Measurements from ENCODE around the gene ROCK2. TPM values are rescaled to one million over a fixed set of nuclear protein-coding genes. Genes with fewer than 3 reads are reported as not detected.
"Not testable (repeated sequence)": the region's sequence is repeated elsewhere in the genome, so short reads cannot be mapped to it uniquely, and the experiment has no call there.

ROCK2 gene
- total RNA-seq, 1 experiment from 2014 or later = 49.4 TPM

DNA sequence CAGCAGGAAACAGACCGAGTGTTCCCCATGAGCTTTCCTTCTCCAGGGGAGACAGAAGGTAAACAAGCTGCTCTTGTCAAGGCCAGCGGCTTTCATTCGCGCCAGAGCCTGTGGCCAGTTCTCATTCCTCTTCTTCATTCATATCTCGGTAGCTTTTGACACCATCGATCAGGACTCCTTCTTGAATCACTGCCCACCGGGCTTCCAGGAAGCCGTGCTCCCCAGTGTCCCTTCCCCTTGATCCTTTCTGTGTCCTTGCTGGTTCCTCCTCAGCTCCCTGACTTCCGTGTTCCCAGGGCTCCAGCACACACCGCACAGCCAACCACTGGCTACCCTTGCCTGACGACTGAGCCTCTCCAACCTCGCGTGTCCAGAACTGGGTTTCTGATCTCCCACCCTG lies 175.1 kb downstream of the ROCK2 start:
- H3K4me1 ChIP-seq (ENCODE audit: insufficient read depth, low read length, poor library complexity, severe bottlenecking) = no peaks in the 10 kb centered on the region
- H3K27me3 ChIP-seq (replicated peaks; ENCODE audit: insufficient read depth, low read depth, low read length, poor library complexity) = no peaks in the 10 kb centered on the region
- TF ChIP-seq EZH2 (IDR thresholded peaks at IDR 0.05; ENCODE audit: borderline replicate concordance, low read depth, low read length, poor library complexity, severe bottlenecking) = no peak
- TF ChIP-seq, protein P1, sequence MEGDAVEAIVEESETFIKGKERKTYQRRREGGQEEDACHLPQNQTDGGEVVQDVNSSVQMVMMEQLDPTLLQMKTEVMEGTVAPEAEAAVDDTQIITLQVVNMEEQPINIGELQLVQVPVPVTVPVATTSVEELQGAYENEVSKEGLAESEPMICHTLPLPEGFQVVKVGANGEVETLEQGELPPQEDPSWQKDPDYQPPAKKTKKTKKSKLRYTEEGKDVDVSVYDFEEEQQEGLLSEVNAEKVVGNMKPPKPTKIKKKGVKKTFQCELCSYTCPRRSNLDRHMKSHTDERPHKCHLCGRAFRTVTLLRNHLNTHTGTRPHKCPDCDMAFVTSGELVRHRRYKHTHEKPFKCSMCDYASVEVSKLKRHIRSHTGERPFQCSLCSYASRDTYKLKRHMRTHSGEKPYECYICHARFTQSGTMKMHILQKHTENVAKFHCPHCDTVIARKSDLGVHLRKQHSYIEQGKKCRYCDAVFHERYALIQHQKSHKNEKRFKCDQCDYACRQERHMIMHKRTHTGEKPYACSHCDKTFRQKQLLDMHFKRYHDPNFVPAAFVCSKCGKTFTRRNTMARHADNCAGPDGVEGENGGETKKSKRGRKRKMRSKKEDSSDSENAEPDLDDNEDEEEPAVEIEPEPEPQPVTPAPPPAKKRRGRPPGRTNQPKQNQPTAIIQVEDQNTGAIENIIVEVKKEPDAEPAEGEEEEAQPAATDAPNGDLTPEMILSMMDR (conservative IDR thresholded peaks at IDR 0.05; ENCODE audit: low read depth, low read length) = no peak
- no peaks in the 10 kb centered on the region for H3K9me3 ChIP-seq (ENCODE audit: low read depth, low read length, poor library complexity, severe bottlenecking)
- no peak overlapping the region for H3K27ac ChIP-seq (ENCODE audit: low read depth, low read length, poor library complexity, severe bottlenecking)
- no TSS peak for BruUV-seq (replicated peaks)
- no peaks in the 10 kb centered on the region for H3K36me3 ChIP-seq (ENCODE audit: insufficient read depth, low read length, poor library complexity, severe bottlenecking)
- no peak overlapping the region for H3K4me3 ChIP-seq (ENCODE audit: low read depth, low read length, poor library complexity, severe bottlenecking)
- POLR2A ChIA-PET (ENCODE audit: low non-redundant PET) = no interaction called here
- intact Hi-C loops (cut with micrococcal nuclease; ENCODE audit: unreplicated experiment) = no loop called here
- no peak for DNase-seq (ENCODE audit: low spot score)
- CTCF ChIA-PET = no interaction called here

- ChIA-PET CTCF (interaction anchor here (0.5 kb wide), 2 partner anchors 13 to 244 kb away, joined by 3 to 8 read pairs; no protein-coding TSS in a partner anchor), POLR2A (ENCODE audit: low non-redundant PET) (no interaction called here)
- Histone ChIP-seq H3K36me3 (ENCODE audit: insufficient read depth, low read length, poor library complexity, severe bottlenecking) (no peaks in the 10 kb centered on the region), H3K27ac (ENCODE audit: low read depth, low read length, poor library complexity, severe bottlenecking) (no peak overlapping the region), H3K27me3 (replicated peaks; ENCODE audit: insufficient read depth, low read depth, low read length, poor library complexity) (no peaks in the 10 kb centered on the region), H3K4me1 (ENCODE audit: insufficient read depth, low read length, poor library complexity, severe bottlenecking) (no peaks in the 10 kb centered on the region), H3K9me3 (ENCODE audit: low read depth, low read length, poor library complexity, severe bottlenecking) (no peaks in the 10 kb centered on the region), H3K4me3 (ENCODE audit: low read depth, low read length, poor library complexity, severe bottlenecking) (no peak overlapping the region)
- DNase-seq (ENCODE audit: low spot score) = no peak
- BruUV-seq (replicated peaks) = no TSS peak
- TF ChIP-seq, protein P1 (conservative IDR thresholded peaks at IDR 0.05; ENCODE audit: low read depth, low read length) = no peak
- TF ChIP-seq EZH2 (IDR thresholded peaks at IDR 0.05; ENCODE audit: borderline replicate concordance, low read depth, low read length, poor library complexity, severe bottlenecking) = no peak
- intact Hi-C loops (cut with micrococcal nuclease; ENCODE audit: unreplicated experiment) = no loop called here
Measured at GRCh38 chr2:11168488-11168887, 175.9 kb downstream of the ROCK2 start.

DNA sequence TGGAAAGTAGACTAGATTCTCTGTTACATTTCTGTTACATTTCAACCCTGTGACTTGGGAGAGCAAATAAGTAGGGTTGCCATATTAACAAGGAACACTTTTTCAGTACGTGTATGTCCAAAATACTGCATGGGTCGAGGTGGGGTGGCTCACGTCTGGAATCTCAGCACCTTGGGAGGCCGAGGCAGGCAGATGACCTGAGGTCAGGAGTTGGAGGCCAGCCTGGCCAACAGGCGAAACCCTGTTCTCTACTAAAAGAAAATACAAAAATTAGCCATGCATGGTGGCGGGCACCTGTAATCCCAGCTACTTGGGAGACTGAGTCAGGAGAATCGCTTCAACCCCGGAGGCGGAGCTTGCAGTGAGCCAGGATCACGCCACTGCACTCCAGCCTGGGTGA lies 178.0 kb downstream of the ROCK2 start:
- Histone ChIP-seq H3K9me3 (ENCODE audit: low read depth, low read length, poor library complexity, severe bottlenecking) (no peaks in the 10 kb centered on the region), H3K27ac (ENCODE audit: low read depth, low read length, poor library complexity, severe bottlenecking) (no peak overlapping the region), H3K4me1 (ENCODE audit: insufficient read depth, low read length, poor library complexity, severe bottlenecking) (no peaks in the 10 kb centered on the region), H3K4me3 (ENCODE audit: low read depth, low read length, poor library complexity, severe bottlenecking) (no peak overlapping the region), H3K27me3 (replicated peaks; ENCODE audit: insufficient read depth, low read depth, low read length, poor library complexity) (no peaks in the 10 kb centered on the region), H3K36me3 (ENCODE audit: insufficient read depth, low read length, poor library complexity, severe bottlenecking) (no peaks in the 10 kb centered on the region)
- DNase-seq (ENCODE audit: low spot score) = no peak
- ChIA-PET POLR2A (ENCODE audit: low non-redundant PET) (no interaction called here), CTCF (no interaction called here)
- no TSS peak for BruUV-seq (replicated peaks)
- intact Hi-C loops (cut with micrococcal nuclease; ENCODE audit: unreplicated experiment) = no loop called here
- no peak for TF ChIP-seq EZH2 (IDR thresholded peaks at IDR 0.05; ENCODE audit: borderline replicate concordance, low read depth, low read length, poor library complexity, severe bottlenecking)

DNA sequence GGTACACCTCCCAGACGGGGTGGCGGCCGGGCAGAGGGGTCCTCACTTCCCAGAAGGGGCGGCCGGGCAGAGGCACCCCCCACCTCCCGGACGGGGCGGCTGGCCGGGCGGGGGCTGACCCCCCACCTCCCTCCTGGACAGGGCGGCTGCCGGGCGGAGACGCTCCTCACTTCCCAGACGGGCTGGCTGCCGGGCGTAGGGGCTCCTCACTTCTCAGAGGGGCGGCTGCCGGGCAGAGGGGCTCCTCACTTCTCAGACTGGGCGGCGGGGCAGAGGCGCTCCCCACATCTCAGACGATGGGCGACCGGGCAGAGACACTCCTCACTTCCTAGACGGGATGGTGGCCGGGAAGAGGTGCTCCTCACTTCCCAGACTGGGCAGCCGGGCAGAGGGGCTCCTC lies 179.4 kb downstream of the ROCK2 start:
- BruUV-seq (replicated peaks); POLR2A ChIA-PET (ENCODE audit: low non-redundant PET); intact Hi-C loops (cut with micrococcal nuclease; ENCODE audit: unreplicated experiment); H3K27me3 ChIP-seq (replicated peaks; ENCODE audit: insufficient read depth, low read depth, low read length, poor library complexity); H3K4me3 ChIP-seq (ENCODE audit: low read depth, low read length, poor library complexity, severe bottlenecking); H3K4me1 ChIP-seq (ENCODE audit: insufficient read depth, low read length, poor library complexity, severe bottlenecking); H3K27ac ChIP-seq (ENCODE audit: low read depth, low read length, poor library complexity, severe bottlenecking); H3K36me3 ChIP-seq (ENCODE audit: insufficient read depth, low read length, poor library complexity, severe bottlenecking); DNase-seq (ENCODE audit: low spot score); H3K9me3 ChIP-seq (ENCODE audit: low read depth, low read length, poor library complexity, severe bottlenecking): not testable (repeated sequence)
- CTCF ChIA-PET = interaction anchor here (0.6 kb wide), 1 partner anchor 32 kb away, joined by 4 read pairs; a partner anchor contains a TSS

Measured in A673 (cell line).